GM18951 (cell line): ENCODE measurements around the gene NME7.

Source experiments
- POLR2A ChIP-seq: IDR thresholded peaks from 4 replicates; pipeline ENCODE4 v1.6.1; 2011; ENCODE audit warnings: mild to moderate bottlenecking; ENCODE audit not compliant: insufficient read length, insufficient read depth; ENCODE audit errors: extremely low read depth
- in situ Hi-C: fragments of 300-500 bp; cut with MboI; formaldehyde crosslinking; loops from one replicate; pipeline ENCODE4 v1.12.0; 2022; ENCODE audit warnings: low sequenced_read_pairs, mixed read lengths, inconsistent platforms; ENCODE audit not compliant: unreplicated experiment

NME7 gene

GRCh38 chr1:169261884-169262283 lies 105.7 kb downstream of the NME7 start:
- TF ChIP-seq POLR2A: no peak
- in situ Hi-C loops: no loop called here

DNA sequence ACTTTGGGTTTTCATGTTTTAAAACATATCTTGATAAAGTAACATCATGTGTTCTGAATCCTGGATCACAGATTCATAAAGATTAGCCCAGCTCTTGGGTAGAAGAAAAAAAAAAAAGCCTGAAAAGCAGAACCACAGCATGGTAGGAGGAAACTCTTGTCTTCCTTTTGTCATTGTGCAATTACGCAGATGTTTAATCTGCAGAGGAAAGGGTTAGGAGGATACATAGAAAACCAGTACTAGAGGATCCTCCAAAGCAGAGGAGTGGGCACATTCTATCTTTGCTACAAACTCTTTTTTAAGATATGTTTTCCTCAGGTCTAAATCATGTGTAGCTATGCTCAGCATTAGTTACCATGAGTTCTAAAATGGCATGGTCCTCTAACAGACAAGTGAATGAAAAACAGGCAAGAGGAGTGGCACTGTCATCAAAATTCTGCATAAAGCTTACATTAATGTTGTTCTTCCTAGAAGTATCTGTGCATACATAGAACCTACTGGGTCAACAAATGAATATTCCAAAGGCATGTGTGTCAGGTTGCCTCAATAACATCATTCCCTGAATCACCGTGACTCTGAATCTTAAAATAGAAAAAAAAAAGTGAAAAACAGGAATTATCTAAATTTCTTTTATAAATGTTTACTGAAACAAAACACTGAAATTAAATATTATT lies 107.0 kb downstream of the NME7 start:
- in situ Hi-C loops: no loop called here
- no peak for TF ChIP-seq POLR2A

- in situ Hi-C loops: no loop called here
- TF ChIP-seq POLR2A: no peak
Measured at GRCh38 chr1:169259816-169260215, 107.8 kb downstream of the NME7 start.

- in situ Hi-C loops: no loop called here
- TF ChIP-seq POLR2A: no peak
Measured at GRCh38 chr1:169250795-169251194, 116.8 kb downstream of the NME7 start.

DNA sequence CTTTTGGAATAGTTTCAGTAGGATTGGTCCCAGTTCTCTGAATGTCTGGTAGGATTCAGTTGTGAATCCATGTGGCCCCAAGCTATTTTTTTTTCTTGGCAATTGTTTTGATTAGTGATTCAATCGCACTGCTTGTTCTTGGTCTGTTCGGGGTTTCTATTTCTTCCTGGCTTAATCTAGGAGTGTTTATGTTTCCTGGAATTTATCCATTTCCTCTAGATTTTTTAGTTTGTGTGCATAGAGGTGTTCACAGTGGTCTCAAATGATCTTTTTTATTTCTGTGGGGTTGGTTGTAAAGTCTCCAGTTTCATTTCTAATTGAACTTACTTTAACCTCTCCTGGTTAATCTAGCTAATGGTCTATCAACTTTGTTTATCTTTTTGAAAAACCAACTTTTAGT lies 117.6 kb downstream of the NME7 start:
- in situ Hi-C loops: no loop called here
- TF ChIP-seq POLR2A: no peak

- TF ChIP-seq POLR2A: no peak
- in situ Hi-C loops: no loop called here
Measured at GRCh38 chr1:169249611-169250010, 118.0 kb downstream of the NME7 start.

GRCh38 chr1:169245706-169246105 lies 121.9 kb downstream of the NME7 start:
- in situ Hi-C loops: no loop called here
- TF ChIP-seq POLR2A: no peak

- in situ Hi-C loops: no loop called here
- TF ChIP-seq POLR2A: no peak
Measured at GRCh38 chr1:169240449-169241232, 127.0 kb downstream of the NME7 start.

DNA sequence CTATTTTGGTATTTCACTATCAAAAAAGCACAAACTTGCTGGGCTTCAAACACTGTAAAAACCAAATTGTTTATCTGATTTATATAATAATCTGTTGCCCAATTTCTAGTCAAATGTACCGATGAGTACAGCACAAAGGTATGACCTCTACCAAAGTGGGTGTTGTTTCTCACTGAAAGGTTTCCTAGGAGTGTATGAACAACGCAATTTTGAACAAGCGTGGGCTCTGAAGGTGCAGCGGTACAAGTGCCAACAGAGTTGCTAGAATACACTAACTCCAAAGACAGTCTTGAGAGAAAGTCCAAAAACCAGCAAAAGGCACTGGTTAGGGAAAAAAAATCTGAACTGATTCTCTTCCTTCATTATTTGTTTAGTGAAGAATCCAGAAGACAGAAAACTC lies 130.7 kb downstream of the NME7 start:
- in situ Hi-C loops: no loop called here
- no peak for TF ChIP-seq POLR2A

DNA sequence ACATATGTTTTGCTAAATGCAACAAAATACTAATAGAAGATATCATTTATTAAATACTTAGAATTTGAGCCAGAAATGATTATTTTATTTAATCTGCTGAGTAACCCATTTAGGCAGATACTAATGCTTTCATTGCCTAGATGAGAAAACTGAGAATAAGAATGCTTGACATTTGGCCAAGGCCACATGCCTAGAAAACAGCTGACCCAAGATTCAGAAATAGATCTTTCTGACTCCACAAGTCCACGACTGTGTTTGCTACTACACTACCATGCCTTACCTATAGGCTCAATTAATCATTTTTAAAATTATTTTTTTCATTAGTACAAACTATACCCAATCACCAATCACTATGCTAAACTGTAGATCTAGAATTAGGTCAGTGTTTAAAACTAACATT lies 131.5 kb downstream of the NME7 start:
- in situ Hi-C loops: no loop called here
- TF ChIP-seq POLR2A: no peak

GRCh38 chr1:169235568-169235967 lies 132.0 kb downstream of the NME7 start:
- TF ChIP-seq POLR2A: no peak
- in situ Hi-C loops: no loop called here

DNA sequence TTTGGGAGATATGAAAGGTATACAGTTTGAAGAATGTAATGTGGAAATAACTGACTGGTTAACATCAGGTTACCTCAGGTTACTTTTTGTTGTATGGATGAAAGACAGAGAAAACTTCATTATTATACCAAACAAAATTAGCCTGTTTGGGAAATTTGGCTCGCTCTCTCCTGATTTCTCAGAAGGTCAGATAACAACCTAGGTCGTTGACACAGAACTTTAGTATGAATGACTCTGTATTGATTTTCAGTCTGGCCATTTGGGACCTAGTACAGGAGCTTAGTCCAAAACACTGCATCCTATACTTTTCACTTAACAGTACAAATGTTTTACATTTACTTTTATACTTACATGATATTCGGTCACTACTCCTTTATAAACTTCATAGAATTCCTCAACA lies 132.8 kb downstream of the NME7 start:
- in situ Hi-C loops: no loop called here
- TF ChIP-seq POLR2A: no peak

DNA sequence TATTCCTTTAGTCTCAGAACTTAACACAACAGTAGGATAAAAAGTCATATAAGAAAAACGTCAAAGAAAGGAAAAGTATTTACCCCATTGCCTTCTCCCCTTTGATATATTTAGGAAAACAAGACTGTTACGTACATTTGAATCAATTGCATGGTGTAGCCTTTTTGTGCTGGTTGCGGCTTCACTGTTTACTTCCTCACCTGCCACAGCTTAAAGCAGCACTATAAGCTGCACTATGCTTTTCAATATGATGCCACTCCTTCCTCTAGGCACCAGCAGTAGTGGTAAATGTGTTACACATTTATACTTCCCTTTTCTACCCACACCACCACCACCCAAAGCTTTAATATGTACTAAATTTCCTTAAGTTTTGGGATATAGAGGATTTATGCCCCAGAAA lies 150.0 kb downstream of the NME7 start:
- in situ Hi-C loops: no loop called here

GRCh38 chr1:169214598-169214997 lies 153.0 kb downstream of the NME7 start:
- no peak for TF ChIP-seq POLR2A
- in situ Hi-C loops: no loop called here

More for the DNA sequence above, 150.0 kb downstream of the NME7 start:
- no peak for TF ChIP-seq POLR2A

DNA sequence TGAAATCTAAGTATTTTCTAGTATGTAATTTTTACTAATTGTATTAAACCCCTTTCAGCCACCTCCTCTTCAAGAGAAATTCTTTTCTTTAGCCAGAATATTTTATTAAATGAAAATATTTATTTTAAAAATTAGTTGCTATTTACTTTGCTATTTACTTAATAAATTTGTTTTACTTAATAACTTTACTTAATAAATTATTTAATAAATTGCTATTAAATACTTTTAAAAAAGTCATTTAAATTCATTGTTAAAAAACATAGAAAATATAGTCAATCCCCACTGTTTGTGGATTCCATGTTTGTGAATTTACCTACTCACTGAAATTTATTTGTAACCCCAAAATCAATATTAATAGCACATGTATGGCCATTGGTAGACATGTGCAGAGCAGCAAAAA lies 155.5 kb downstream of the NME7 start:
- TF ChIP-seq POLR2A: no peak

More for the DNA sequence above, 155.5 kb downstream of the NME7 start:
- in situ Hi-C loops: no loop called here
